Limb (tissue), 2 donors: Measurements from ENCODE around the gene NRXN3.
A peak's percentile ranks its signal among the peaks of the same experiment; 100 is the strongest.

Source experiments
- DNase-seq, 2 donors: peaks; one replicate each; pipeline ENCODE4 v3.0.0-alpha.2; 2016; ENCODE audit errors: extremely low spot score in 2 of 2

The NRXN3 gene

DNA sequence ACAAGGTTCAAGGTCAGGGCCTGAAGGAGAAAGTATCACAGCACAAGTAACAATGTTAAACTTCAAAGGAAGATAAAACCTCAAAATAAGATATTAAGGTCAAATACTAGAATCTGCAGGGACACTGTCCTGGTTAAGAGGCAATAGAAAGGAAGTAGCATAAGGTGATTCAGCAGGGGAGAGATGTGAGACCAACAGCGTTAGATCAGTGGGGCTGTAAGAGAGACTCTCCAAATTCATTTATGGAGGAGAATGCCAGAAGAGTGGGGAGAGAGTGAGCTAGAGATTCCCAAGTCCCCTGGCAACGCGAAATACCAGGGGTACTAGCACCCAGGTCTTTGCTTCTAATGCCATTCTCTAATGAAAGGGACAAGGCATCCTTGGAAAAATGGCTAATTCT lies 1430.2 kb downstream of the NRXN3 start:
- DNase-seq, result no peak

DNA sequence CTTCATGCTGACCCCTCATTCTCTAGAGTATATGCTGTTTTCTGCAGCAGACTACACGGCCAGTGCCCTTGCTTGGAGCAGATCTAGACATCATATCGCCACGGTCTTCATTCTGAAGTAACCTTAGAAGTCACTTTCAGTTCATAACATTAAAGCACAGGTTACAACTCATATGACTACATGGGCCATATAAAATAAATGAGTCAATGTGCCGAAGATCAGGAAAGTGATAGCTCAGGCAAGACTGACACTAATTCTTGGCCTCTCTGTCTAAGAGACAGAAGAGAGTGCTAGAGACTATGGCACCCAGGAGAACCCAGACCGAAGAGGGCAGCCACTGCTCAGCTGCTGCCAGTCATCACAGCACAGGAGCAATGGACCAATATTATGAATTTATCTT lies 1431.4 kb downstream of the NRXN3 start:
- no peak for DNase-seq

DNA sequence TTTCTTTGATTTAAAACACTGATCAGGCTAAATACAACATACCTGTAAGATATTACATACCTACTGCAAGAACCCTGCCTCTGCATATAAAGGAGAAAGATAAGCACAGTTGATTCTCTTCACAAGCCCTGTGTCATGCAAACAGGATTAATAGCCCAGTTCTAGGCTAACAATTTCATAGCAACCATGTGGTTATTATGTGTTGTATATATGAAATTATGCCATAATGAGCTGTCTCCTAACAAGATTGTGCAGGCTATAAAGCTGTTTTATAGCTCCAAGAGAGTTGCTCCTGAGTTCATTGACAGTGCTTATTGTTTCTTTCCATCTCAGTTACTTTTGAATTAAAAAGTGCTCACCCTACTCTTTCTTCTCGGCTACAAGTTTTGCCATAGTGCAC lies 1431.9 kb downstream of the NRXN3 start:
- DNase-seq, result no peak

DNA sequence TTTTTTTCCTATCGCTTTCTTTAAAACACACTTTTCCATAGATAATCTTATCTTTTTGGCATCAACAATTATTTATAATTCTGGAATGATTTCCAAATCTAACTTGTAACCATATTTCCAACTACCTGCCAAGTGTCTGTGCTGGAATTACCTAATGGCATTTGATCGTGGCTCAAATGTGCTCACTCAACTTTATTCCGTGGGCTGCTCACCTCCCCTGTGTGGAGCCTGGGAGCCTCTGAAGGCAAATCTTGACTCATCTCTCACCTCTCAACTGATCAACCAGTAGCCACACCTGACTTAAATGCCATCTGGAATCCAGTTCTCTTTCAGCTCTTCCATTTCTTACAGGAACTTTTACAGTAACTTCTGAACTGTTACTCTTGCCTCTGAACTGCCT lies 1432.6 kb downstream of the NRXN3 start:
- DNase-seq, result no peak

DNA sequence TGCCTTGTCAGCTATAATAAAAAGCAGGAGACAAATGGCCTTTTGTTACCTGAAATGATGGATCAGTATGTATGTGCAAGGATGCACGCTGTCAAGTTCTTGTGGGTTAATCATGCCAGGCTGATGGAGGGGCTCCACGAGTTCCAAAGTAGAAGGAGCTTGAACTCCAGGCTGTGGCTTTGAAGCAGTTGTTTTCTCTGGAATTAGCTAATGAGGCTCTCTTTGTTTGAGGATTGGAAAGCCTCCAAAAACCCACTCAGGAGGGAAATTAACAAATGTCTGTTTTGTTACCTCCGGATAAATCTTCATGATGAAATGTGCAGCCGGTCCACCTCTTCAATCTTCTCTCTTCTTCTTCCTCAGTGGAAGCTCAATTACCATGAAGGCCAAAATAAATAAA lies 1435.7 kb downstream of the NRXN3 start:
- no peak for DNase-seq

DNA sequence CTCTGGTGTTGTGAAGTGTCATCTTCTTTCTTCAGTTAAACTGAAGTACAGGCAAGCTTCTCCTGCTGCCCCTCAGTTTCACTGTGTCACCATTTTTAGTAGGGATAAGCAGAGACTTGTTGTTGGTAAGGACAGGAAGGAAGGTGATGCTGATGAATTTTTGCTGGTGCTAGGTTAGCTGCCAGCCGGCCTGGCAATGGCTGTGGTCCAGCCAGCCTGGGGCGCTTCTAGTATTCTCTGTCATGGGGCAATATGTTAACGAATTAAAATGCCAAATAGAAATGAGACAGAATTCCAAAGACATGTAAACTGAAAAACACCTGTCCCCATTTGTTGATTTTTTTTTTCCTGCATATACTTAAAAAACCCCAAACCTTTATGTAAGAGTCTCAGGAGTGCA lies 1438.3 kb downstream of the NRXN3 start:
- DNase-seq, result no peak

DNA sequence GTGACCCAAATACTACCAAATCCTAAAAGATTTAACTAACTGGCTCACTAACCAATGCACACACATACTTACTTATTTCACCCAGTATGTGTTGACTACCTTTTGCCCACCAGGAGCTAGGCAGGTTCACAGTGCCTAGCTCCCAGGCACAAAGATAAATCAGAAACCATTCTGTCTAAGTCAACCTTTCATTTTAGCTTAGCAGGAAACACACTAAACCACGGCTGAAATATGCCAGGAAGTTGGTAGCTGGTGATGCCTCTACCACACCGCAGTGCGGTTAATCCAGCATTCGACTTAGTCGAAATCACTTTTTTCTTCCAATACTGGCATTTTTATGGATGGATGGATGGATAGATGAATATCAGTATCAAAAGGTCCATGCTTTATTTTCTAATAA lies 1443.5 kb downstream of the NRXN3 start:
- no peak for DNase-seq

DNA sequence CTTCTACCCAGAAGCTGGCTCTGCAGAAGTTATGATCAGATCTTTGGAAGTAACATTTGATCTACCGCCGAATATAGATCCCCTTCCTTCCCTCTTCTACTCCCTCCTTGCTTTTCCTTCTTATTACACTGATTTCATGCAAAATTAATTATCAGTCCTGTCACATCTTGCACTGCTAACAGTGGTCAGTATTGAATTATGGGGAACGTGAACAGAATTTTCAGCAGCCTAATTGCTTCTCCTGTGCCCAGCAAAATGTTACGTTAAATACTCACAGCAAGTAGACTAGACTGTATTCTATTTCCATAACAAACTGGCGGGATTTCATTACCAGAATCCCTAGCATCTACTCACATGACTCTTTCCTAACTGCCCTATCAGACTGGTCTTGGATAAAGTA lies 1444.3 kb downstream of the NRXN3 start:
- DNase-seq, result no peak

DNA sequence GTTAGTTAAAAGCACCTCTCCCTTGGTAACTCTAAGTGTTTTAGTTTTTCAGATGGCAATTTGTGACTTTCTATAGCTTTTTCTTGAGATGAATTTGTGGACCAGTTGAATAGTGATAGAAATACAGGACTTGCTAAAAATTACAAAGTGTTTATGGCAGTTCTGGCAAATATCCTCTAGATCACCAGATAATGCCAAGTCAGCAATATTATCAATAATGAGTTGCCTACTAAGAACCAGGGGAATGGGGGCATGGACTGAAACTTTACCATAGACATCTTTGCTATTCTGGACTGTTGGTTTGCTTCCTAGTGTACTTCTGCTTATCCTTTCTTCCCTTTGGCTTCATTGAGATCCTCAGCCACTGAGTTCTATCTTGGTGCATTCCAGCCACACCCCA lies 1456.9 kb downstream of the NRXN3 start:
- DNase-seq, result no peak

DNA sequence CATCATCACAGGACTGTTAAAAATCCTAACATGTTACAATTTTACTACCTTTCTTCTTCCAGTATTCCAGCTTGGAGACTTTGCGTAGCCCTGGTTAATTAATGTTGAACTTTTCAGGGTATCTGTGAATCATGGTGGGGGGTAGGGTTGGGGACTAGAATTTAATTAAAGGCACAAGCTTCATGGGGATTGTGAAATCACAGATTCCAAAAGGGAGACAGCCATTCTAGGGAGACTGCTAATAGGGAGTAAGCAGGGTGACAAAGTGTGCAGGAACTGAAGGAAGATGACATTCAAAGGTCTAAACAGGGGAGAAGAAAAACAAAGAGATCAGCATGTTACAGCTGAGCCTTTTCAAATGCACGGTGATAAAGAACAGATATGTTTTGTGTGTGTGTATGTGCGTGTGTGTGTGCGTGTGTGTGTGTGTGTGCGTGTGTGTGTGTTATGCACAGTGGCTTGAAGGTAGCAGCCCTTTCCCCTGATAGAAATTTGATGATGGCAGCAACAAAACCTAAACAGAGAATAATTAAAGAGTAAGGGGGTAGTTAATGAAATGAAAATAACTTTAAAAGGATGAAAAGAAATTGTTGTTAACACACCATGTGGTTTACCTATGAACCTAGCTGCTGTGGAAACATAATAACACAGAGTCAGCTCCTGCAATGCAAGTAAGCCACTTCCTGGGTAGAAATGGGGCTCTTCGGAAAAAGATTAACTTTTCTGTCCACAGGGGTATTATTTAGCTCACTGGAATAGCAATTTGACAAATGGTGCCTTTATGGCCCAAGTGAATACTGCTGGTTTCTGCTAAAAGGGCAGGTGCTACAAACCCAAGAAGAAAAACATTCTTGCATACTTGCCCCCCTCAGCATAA lies 1459.5 kb downstream of the NRXN3 start:
- no peak for DNase-seq

DNA sequence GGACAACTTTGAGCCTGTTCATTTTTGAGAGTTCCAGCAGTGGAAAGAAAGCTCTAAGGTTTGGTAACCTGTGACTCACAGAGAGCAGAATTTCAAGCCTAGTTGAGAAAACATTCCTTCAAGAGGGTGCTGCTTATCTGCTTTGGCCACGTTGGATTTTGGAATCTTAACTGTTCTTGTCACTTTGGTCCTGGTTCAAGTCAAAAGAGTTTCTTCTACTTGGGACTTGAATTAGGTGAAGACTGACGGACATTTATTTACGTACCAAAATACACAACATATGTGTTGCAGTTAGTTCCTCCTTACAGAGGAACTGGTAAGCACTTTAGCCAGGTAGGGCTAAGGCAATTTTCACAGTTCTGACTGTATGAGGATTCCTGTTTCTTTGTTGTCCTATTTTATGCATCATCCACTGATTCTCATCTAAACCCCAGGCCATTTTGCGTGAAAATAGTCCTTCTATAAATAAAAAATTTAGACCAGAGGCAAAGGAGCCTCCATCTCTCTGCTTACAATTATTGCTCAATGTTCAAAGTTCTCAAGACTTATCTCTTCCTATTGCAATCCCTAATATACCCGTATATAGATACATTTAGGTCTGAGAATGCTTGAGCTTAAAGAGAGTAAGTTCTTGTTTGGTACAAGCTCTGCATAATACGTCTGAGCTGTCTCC lies 1460.3 kb downstream of the NRXN3 start:
- DNase-seq, result no peak

DNA sequence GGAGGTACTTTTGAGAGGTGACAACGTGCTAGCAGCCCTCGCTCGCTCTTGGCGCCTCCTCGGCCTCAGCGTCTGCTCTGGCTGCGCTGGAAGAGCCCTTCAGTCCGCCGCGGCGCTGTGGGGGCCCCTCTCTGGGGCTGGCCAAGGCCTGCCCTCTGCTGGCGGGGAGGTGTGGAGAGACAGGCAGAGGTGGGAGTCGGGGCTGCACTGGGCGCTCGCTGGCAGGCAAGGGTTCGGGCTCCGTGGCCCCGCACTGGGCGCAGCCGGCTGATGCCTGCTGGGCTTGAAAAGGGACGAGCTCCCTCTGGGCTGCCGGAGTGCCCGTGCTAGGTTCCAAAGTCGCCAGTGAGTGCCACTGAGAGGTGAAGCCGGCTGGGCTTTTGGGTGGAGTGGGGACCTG lies 1461.1 kb downstream of the NRXN3 start:
- no peak for DNase-seq

DNA sequence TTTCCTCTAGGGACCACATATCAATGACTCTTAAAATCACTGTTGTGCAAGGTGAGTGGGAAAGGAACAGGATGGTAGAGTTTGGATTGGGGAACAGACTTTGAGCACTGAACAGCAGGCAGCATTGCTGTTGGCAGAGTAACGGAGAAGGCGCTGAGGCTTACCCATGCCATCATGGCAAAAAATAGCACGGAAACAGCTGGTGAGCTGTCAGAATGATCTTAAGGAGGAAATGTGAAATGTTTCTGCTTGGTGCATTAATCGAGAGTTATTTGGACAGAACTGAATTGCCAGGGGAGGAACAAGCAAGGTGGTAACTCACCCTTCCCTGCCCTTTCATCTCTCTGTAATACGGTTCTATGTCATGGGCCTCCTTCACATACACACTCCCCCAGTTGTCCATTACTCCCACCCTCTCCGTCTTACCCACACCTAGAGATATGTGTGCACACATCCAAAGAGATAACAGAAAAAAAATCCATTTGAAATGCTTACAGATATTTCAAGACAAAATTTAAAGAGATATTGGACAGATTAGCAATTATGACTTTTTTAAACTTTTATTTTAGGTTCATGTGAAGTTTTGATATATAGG lies 1468.6 kb downstream of the NRXN3 start:
- DNase-seq, result peak in 1 of 2 donors; percentile 8

DNA sequence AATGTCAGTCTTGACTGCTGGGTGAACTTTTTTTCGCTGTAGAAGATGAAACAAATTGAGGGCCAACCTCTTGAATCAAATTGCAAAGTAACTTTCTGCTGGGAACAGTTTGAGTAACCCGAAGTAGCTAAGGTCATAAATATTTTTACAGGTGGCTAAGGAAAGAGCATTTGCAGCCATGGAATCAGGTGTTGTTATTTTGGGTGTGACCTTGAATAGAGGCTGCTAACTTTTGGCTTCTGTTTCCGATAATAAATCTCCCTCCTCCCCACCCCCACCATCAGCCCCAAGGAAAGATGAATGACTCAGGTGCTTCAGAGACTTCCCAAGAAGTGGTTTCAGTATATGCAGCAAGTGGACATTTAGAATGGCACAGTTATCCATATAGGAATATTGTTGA lies 1469.4 kb downstream of the NRXN3 start:
- no peak for DNase-seq

DNA sequence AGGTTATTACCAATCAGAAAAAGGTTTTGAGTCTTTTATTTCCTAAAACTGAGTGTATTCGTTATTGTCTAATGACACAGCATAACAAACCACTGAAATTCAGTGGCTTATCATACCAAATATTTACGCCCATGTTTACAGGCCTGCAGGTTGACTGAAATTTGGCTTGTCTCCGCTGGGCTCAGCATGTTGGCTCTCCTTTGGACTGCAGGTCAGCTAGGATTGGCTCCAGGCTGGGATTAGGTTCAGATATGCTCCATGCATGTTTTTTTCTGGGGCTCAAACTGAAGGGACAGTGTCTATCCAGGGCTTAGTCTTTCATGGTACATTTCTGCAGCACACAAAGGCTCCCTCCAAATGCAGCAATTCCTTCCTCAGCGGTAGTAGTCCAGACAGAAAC lies 1471.2 kb downstream of the NRXN3 start:
- no peak for DNase-seq

DNA sequence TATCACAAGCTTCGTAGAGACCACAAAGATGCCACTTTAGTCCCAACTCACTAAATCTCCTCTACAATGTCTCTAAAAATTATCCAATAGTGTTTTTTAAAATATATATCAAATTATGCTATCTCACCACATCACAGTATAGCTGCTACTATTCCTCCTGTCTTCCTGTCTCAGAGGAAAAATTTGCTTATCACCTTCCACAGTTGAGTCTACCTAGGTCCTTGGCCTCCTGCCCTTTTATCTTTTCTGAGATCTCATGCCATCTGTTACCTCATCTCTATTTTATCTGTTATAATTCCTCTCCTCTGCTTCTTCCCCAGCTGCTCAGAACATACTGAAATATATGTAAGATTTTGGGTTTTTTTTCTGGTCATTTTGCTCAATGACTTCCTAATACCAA lies 1473.0 kb downstream of the NRXN3 start:
- DNase-seq, result no peak

DNA sequence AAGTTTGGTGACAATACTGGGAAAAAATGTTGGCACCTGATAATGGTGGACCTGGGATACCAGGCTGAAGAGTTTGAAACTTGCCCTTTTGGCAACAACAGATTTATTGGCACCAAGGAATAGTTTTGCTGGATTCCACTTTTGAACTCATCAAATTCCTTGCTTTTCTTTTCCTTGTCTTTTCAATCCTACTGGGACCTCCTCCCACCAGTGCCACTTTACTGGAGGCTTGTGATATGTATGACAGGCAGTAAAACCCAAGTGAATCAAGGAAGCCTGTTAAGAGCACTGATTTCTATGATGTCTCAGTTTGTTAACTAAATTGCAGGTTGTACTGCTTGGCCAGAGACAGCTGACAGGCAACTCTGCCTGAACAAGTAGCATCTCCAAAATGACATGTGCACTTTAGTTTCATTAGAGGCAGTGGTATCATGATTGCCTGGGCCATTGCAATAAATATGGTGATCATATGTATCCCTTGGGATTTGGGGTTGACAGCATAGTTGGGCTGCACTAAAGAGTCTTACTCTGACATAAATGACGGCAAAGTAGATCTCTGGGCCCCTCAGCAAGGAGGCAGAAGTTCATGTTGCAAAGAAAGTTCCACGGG lies 1475.7 kb downstream of the NRXN3 start:
- no peak for DNase-seq

DNA sequence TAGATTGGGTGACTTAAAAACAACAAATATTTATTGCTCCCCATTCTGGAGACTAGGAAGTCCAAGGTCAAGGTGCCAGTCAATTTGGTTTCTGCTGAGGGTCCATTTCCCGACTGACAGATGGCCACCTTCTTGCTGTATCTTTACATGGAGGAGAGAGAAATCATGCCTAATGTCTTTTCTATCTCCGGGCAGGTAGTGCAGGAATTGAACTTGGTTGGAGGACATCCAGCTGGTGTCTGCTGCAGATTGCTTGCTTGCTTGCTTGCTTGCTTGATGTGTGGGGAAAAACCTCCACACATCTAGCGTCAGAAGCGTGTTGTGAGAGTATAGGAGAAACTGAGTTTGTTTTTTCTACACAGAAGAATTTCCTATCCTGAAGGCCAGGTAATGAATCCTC lies 1479.7 kb downstream of the NRXN3 start:
- no peak for DNase-seq

DNA sequence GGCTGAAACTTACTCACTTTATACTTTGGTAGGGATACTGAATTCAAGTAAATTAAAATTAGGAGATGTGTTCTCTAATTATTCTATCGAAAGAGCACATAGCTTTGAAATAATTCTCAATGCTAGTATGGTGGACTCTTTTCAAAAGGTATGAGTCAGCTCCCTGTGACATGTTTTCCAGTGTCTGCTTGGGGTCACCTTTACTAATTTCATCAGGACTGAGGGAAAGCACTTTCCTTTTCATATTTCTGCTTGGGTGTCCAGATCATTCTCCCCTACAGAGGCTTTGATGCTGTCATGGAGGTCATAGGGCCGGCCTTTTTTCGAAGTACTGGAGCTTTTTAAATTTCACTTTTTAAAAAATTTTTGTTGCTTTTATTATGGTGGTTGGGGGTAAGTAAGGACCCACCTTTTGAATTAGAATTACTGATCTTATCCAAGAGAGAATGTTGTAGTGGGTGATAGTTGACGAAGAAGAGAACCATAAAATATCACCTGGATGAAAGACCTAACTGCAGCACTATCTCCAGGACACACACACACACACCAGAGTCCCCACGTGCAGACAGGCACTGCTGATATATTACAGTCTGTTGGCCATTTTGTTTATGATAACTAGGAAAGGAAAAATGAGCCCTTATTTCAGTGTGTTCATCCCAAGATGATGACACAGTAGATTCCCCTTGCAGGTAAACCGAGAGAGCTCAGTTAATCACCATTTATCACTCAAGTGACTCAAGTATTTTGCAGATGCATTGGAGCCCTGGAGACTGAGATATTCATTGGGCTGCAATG lies 1482.5 kb downstream of the NRXN3 start:
- DNase-seq, result no peak

DNA sequence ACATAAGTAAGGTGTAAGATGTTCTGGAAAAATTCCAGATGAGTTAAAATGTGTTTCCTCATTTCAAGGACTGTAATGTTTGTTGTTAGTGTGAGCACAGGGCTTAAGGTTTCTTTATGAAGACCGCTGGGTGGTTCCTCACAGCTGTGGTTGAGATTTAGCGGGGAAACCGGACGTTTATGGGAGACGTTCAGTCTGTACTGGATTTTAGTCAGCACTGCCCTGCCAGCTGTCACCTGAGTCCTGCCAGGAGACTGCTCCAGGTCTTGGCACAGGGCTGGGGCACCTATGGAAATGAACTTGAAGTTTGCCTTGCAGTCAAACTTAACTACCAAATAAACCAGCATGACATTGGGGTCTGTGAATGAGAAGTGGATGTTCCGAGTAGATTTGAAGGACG lies 1485.9 kb downstream of the NRXN3 start:
- no peak for DNase-seq

DNA sequence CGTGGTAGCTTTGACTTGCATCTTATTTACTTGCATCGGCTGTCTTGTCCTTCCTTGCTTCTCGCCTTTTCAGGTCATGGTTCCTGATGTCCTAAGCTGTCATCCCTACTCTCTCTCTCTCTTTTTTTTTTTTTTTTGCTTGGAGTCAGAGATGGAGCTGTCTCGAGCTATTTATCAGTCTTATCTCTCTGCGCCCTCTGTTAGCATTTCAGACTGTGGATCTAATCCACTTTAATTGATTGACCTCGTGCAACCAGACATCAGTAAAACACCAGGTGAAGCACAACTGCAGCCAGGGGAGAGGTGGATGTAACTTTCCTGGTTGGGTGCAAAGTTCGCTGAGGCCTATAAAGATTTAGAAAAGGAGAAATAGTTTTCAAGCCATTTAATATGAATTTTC lies 1486.3 kb downstream of the NRXN3 start:
- DNase-seq, result no peak

DNA sequence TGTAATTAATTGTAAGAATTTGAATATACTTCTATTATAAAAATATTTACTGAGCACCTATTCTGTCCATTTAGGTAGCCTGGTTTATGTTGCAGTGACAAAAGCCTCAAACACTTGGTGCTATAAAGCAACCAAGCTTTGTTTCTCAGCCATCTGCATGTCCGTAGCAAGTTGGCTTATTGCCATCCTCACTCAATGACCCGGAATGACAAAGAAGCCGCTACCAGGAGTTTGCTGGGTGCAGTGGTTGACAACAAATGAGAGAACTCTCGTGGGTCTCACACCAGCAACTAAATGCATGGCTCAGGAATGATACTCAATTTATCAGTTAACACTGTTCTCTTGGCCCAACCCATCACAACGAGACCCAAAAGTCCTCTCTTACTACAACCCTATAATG lies 1488.0 kb downstream of the NRXN3 start:
- DNase-seq, result no peak
